GM23338 (cell line): ENCODE measurements around the gene RNF32. TPM values are rescaled to one million over a fixed set of nuclear protein-coding genes. Genes with fewer than 3 reads are reported as not detected.

Experiments used
- ATAC-seq: fragments of 200-7000 bp; cut with Tn5 transposase; 3 replicates; pipeline ENCODE4 v1.9.1; 2020
- DNase-seq: peaks from one replicate; pipeline ENCODE4 v3.0.0-alpha.2; 2015; ENCODE audit warnings: low spot score
- H2AFZ ChIP-seq: fragments of 200-600 bp; sonication (generic); 2 replicates; pipeline ENCODE4 v1.8.0; 2016; ENCODE audit warnings: antibody characterized with exemption, mild to moderate bottlenecking, moderate library complexity
- H3F3A ChIP-seq: fragments of 200-600 bp; sonication (generic); replicated peaks from 2 replicates; pipeline ENCODE4 v1.8.0; 2017; ENCODE audit warnings: antibody characterized with exemption, mixed run types, low read depth
- H3K27ac ChIP-seq: fragments of 200-600 bp; sonication (generic); 2 replicates; pipeline ENCODE4 v1.6.1; 2016; ENCODE audit warnings: low read depth
- H3K27me3 ChIP-seq: fragments of 200-600 bp; sonication (generic); 2 replicates; pipeline ENCODE4 v1.8.0; 2016; ENCODE audit warnings: mild to moderate bottlenecking, mixed run types, moderate library complexity; ENCODE audit not compliant: insufficient read depth
- H3K36me3 ChIP-seq: fragments of 200-600 bp; sonication (generic); 2 replicates; pipeline ENCODE4 v1.8.0; 2016; ENCODE audit warnings: mild to moderate bottlenecking; ENCODE audit not compliant: insufficient read depth
- H3K4me1 ChIP-seq: fragments of 200-600 bp; sonication (generic); 2 replicates; pipeline ENCODE4 v1.8.0; 2016; ENCODE audit warnings: mild to moderate bottlenecking, moderate library complexity; ENCODE audit not compliant: insufficient read depth
- H3K4me2 ChIP-seq: fragments of 200-600 bp; sonication (generic); 2 replicates; pipeline ENCODE4 v1.7.1; 2017; ENCODE audit warnings: mixed run types
- H3K4me3 ChIP-seq: fragments of 200-600 bp; sonication (generic); 2 replicates; pipeline ENCODE4 v1.6.1; 2016; ENCODE audit warnings: mixed run types
- H3K79me2 ChIP-seq: fragments of 200-600 bp; sonication (generic); replicated peaks from 2 replicates; pipeline ENCODE4 v1.8.0; 2017; ENCODE audit warnings: mild to moderate bottlenecking; ENCODE audit not compliant: insufficient read depth
- H3K9me2 ChIP-seq: fragments of 200-600 bp; sonication (generic); 2 replicates; pipeline ENCODE4 v1.8.0; 2017; ENCODE audit not compliant: insufficient read depth
- H4K20me1 ChIP-seq: fragments of 200-600 bp; sonication (generic); replicated peaks from 2 replicates; pipeline ENCODE4 v1.8.0; 2017; ENCODE audit warnings: mild to moderate bottlenecking; ENCODE audit not compliant: insufficient read depth
- H3K27ac Mint-ChIP-seq: 2 replicates; pipeline ENCODE4 v1.8.0; 2020; ENCODE audit warnings: inconsistent platforms, mild to moderate bottlenecking, moderate library complexity, mixed read lengths
- H3K27me3 Mint-ChIP-seq: 3 replicates; pipeline ENCODE4 v1.8.0; 2022; ENCODE audit warnings: low read depth, mild to moderate bottlenecking, moderate library complexity, mixed read lengths, inconsistent platforms; ENCODE audit not compliant: insufficient read depth, poor library complexity
- H3K36me3 Mint-ChIP-seq: 3 replicates; pipeline ENCODE4 v1.8.0; 2021; ENCODE audit warnings: low read depth, mild to moderate bottlenecking, inconsistent platforms, moderate library complexity, mixed read lengths
- H3K4me1 Mint-ChIP-seq: 3 replicates; pipeline ENCODE4 v1.8.0; 2020; ENCODE audit warnings: mild to moderate bottlenecking, inconsistent platforms, mixed read lengths
- H3K4me3 Mint-ChIP-seq: 3 replicates; pipeline ENCODE4 v1.8.0; 2021; ENCODE audit warnings: moderate library complexity, mild to moderate bottlenecking, inconsistent platforms, mixed read lengths
- H3K9me3 Mint-ChIP-seq: 3 replicates; pipeline ENCODE4 v1.8.0; 2020; ENCODE audit warnings: moderate library complexity, mild to moderate bottlenecking, inconsistent platforms, mixed read lengths
- CREB1 ChIP-seq: fragments of 250-450 bp; sonication (Bioruptor Pico); IDR thresholded peaks from 2 replicates; pipeline ENCODE4 v1.5.0; 2020; ENCODE audit warnings: low read depth, mild to moderate bottlenecking, moderate library complexity
- CTCF ChIP-seq, 2 experiments: fragments of 200-600 bp in 1 of 2; sonication (generic) in 1 of 2; conservative IDR thresholded peaks; 2 replicates each; pipeline versions ENCODE4 v1.5.1 to v1.6.1; 2016 to 2017; ENCODE audit warnings: antibody characterized with exemption in 2 of 2, low read depth in 2 of 2, mild to moderate bottlenecking in 2 of 2, moderate library complexity in 1 of 2
- ETS1 ChIP-seq: IDR thresholded peaks from 2 replicates; pipeline ENCODE4 v1.6.1; 2016; ENCODE audit warnings: antibody characterized with exemption
- NANOG ChIP-seq: IDR thresholded peaks from 2 replicates; pipeline ENCODE4 v1.6.1; 2016; ENCODE audit warnings: antibody characterized with exemption, borderline replicate concordance
- POLR2AphosphoS5 ChIP-seq: IDR thresholded peaks from 2 replicates; pipeline ENCODE4 v1.6.1; 2016; ENCODE audit warnings: antibody characterized with exemption, low read depth
- STAT1 ChIP-seq: IDR thresholded peaks from one replicate; pipeline ENCODE4 v1.6.1; 2016; ENCODE audit warnings: antibody characterized with exemption; ENCODE audit not compliant: unreplicated experiment
- ZNF114 ChIP-seq: fragments of 250-450 bp; sonication (Bioruptor Pico); IDR thresholded peaks from 2 replicates; pipeline ENCODE4 v1.5.0; 2020; ENCODE audit warnings: mild to moderate bottlenecking, moderate library complexity
- ZNF331 ChIP-seq: fragments of 250-450 bp; sonication (Bioruptor Pico); IDR thresholded peaks from 2 replicates; pipeline ENCODE4 v1.5.0; 2020; ENCODE audit warnings: low read depth, mild to moderate bottlenecking, moderate library complexity
- ZNF462 ChIP-seq: fragments of 250-450 bp; sonication (Bioruptor Pico); IDR thresholded peaks from 2 replicates; pipeline ENCODE4 v1.5.0; 2020; ENCODE audit warnings: mild to moderate bottlenecking, moderate library complexity
- polyA plus RNA-seq: library from polyadenylated mRNA; unstranded; fragments of >200 nt; fragmentation: Nextera tagmentation; extraction: Ambion mirVana; gene quantifications from 2 replicates; pipeline ENCODE4 v1.2.1, GENCODE V29; 2016
- total RNA-seq: library from RNA; depleted of rRNA; stranded (reverse); fragments of >200 nt; shearing (Covaris generic); gene quantifications from 2 replicates; pipeline ENCODE4 v1.2.3, GENCODE V29; 2014

The RNF32 gene
- total and polyA plus RNA-seq, 2 experiments from 2014 or later = 0.56 to 2.0 TPM

GRCh38 chr7:156610601-156611000 lies 30.0 kb upstream of the RNF32 start:
- no peak overlapping the region for H3K27ac ChIP-seq
- H4K20me1 ChIP-seq = no peaks in the 10 kb centered on the region
- peaks cover 11% of the 10 kb centered on the region for H3K27me3 Mint-ChIP-seq
- H3F3A ChIP-seq = no peaks in the 10 kb centered on the region
- no peaks in the 10 kb centered on the region for H3K36me3 ChIP-seq
- no peak overlapping the region for H3K4me2 ChIP-seq
- no peaks in the 10 kb centered on the region for H3K79me2 ChIP-seq
- no peaks in the 10 kb centered on the region for H3K36me3 Mint-ChIP-seq
- no peak overlapping the region for H3K4me3 Mint-ChIP-seq
- H3K27ac Mint-ChIP-seq = no peak overlapping the region
- H3K4me3 ChIP-seq = no peak overlapping the region
- peaks cover 6% of the 10 kb centered on the region for H3K27me3 ChIP-seq
- no peak for TF ChIP-seq ZNF462 (CRISPR knock-in tag)
- TF ChIP-seq POLR2AphosphoS5 = no peak
- TF ChIP-seq ZNF114 = no peak
- TF ChIP-seq CREB1 (CRISPR knock-in tag) = no peak
- TF ChIP-seq STAT1 = no peak
- TF ChIP-seq NANOG = no peak
- no peak for TF ChIP-seq ETS1
- no peak for TF ChIP-seq ZNF331 (CRISPR knock-in tag)
- no peak for TF ChIP-seq CTCF (conservative IDR thresholded peaks at IDR 0.05; ENCODE audit: low read depth in 2 of 2)
- no peak overlapping the region for H2AFZ ChIP-seq
- no peaks in the 10 kb centered on the region for H3K9me3 Mint-ChIP-seq
- DNase-seq (no peak), ATAC-seq (no peak)
- H3K4me1 Mint-ChIP-seq = peaks cover 22% of the 10 kb centered on the region
- H3K4me1 ChIP-seq = no peaks in the 10 kb centered on the region
- H3K9me2 ChIP-seq = no peaks in the 10 kb centered on the region
